DOHH2 (cell line): ENCODE measurements around the gene TERT.
"Not testable (repeated sequence)": the region's sequence is repeated elsewhere in the genome, so short reads cannot be mapped to it uniquely, and the experiment has no call there.

Source experiments
- H3F3A ChIP-seq: fragments of 200-600 bp; sonication (generic), shearing (Covaris generic); 2 replicates; pipeline ENCODE4 v1.6.0; 2016; ENCODE audit warnings: antibody characterized with exemption, mild to moderate bottlenecking; ENCODE audit not compliant: control insufficient read depth, insufficient read depth
- H3K27ac ChIP-seq: fragments of 200-600 bp; sonication (generic); 2 replicates; pipeline ENCODE4 v1.5.1; 2014; ENCODE audit warnings: low read depth, mild to moderate bottlenecking, low read length, moderate library complexity
- H3K27me3 ChIP-seq: fragments of 200-600 bp; sonication (generic); 2 replicates; pipeline ENCODE4 v1.6.1; 2014; ENCODE audit warnings: mild to moderate bottlenecking, low read length, mixed read lengths; ENCODE audit not compliant: control insufficient read depth
- H3K36me3 ChIP-seq: fragments of 200-600 bp; sonication (generic); 2 replicates; pipeline ENCODE4 v1.6.1; 2014; ENCODE audit warnings: mild to moderate bottlenecking, low read length, moderate library complexity, mixed read lengths; ENCODE audit not compliant: control insufficient read depth
- H3K4me1 ChIP-seq: fragments of 200-600 bp; sonication (generic); 2 replicates; pipeline ENCODE4 v1.6.1; 2014; ENCODE audit warnings: mild to moderate bottlenecking, low read length, mixed read lengths; ENCODE audit not compliant: control insufficient read depth
- H3K4me2 ChIP-seq: fragments of 200-600 bp; sonication (generic); 2 replicates; pipeline ENCODE4 v1.6.0; 2014; ENCODE audit warnings: mild to moderate bottlenecking, low read length, moderate library complexity
- H3K4me3 ChIP-seq: fragments of 200-600 bp; sonication (generic); 2 replicates; pipeline ENCODE4 v1.5.1; 2014; ENCODE audit warnings: mild to moderate bottlenecking, low read length, mixed read lengths
- H3K79me2 ChIP-seq: fragments of 200-600 bp; sonication (generic); 2 replicates; pipeline ENCODE4 v1.6.1; 2014; ENCODE audit warnings: mild to moderate bottlenecking, low read length, mixed read lengths; ENCODE audit not compliant: control insufficient read depth
- H3K9me2 ChIP-seq: fragments of 200-600 bp; sonication (generic); replicated peaks from 2 replicates; pipeline ENCODE4 v1.6.1; 2014; ENCODE audit warnings: mild to moderate bottlenecking, low read length, mixed read lengths; ENCODE audit not compliant: control insufficient read depth
- H3K9me3 ChIP-seq: fragments of 200-600 bp; sonication (generic); 2 replicates; pipeline ENCODE4 v1.6.1; 2014; ENCODE audit warnings: antibody characterized with exemption, low read length, mixed read lengths; ENCODE audit not compliant: control insufficient read depth, insufficient read depth
- H4K20me1 ChIP-seq: fragments of 200-600 bp; sonication (generic); 2 replicates; pipeline ENCODE4 v1.6.0; 2014; ENCODE audit warnings: low read depth, mild to moderate bottlenecking, antibody characterized with exemption, low read length, moderate library complexity; ENCODE audit not compliant: control insufficient read depth, insufficient read depth
- EZH2phosphoT487 ChIP-seq: fragments of 200-600 bp; sonication (generic); IDR thresholded peaks from 2 replicates; pipeline ENCODE4 v1.6.1; 2017; ENCODE audit warnings: borderline replicate concordance, mild to moderate bottlenecking, antibody characterized with exemption, low read length, moderate library complexity, mixed read lengths
- TF ChIP-seq, protein P1 (sequence below): fragments of 200-600 bp; sonication (generic); IDR thresholded peaks from one replicate; pipeline ENCODE4 v1.5.1; 2014; ENCODE audit warnings: antibody characterized with exemption, mild to moderate bottlenecking, low read depth, low read length; ENCODE audit not compliant: poor library complexity, severe bottlenecking

TERT gene

DNA sequence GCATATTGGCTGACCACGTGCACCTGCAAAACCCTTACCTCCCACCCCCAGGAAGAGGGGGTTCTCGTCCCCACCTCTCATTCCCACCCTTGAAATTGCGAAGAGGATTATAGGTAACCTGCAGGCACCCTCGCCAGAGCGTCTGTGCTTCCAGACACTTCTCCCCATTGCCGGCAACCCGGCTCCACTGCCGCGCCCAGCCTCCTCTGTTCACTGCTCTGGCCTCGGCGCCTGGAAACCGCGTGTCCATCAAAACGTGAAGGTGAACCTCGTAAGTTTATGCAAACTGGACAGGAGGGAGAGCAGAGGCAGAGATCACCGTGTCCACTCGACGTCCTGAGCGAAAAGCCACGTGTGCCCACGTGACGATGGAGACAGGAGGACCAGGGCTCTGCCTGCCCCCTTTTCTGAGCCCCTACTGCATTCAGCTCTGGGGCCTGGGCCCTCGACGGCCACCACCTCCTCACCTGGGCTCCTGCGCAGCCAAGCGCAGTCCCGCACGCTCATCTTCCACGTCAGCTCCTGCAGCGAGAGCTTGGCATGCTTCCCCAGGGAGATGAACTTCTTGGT is 1.9 kb downstream of the TERT start:
- Histone ChIP-seq H3K36me3 (peaks cover 52% of the 10 kb centered on the region), H3K27ac (no peak overlapping the region), H3K4me3 (peak overlapping the region; percentile 90), H3K79me2 (peaks cover 74% of the 10 kb centered on the region), H4K20me1 (no peaks in the 10 kb centered on the region), H3K27me3 (no peaks in the 10 kb centered on the region), H3K4me1 (peaks cover 57% of the 10 kb centered on the region), H3K9me2 (no peaks in the 10 kb centered on the region), H3F3A (peaks cover 13% of the 10 kb centered on the region; the same call in 1 of the 2 replicates), H3K9me3 (no peaks in the 10 kb centered on the region), H3K4me2 (peak overlapping the region; percentile 90)
- no peak for TF ChIP-seq EZH2phosphoT487
- TF ChIP-seq, protein P1, sequence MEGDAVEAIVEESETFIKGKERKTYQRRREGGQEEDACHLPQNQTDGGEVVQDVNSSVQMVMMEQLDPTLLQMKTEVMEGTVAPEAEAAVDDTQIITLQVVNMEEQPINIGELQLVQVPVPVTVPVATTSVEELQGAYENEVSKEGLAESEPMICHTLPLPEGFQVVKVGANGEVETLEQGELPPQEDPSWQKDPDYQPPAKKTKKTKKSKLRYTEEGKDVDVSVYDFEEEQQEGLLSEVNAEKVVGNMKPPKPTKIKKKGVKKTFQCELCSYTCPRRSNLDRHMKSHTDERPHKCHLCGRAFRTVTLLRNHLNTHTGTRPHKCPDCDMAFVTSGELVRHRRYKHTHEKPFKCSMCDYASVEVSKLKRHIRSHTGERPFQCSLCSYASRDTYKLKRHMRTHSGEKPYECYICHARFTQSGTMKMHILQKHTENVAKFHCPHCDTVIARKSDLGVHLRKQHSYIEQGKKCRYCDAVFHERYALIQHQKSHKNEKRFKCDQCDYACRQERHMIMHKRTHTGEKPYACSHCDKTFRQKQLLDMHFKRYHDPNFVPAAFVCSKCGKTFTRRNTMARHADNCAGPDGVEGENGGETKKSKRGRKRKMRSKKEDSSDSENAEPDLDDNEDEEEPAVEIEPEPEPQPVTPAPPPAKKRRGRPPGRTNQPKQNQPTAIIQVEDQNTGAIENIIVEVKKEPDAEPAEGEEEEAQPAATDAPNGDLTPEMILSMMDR, result no peak

DNA sequence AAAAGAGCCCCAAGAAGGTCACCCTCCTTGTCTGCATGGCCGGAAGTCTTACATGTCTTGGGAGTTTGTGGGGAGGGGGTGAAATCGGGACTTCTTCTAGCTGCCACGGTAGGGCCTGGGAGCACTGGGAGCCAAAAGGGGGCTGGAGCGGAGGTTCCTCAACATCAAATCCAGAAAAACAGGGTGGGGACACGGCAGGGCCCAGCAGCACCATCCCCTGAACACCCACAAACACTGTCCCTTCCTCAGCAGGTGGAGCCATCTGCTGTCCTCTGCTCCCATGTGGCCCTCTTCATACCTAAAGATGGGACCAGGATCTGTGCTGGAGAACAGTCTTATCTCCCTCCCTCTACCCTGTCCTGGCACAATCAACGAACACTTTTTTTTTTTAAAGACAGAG is 2.7 kb downstream of the TERT start:
- H3K9me3 ChIP-seq, result no peaks in the 10 kb centered on the region
- H3K4me2 ChIP-seq, result peak overlapping the region; percentile 90
- TF ChIP-seq, protein P1, result no peak
- no peak for TF ChIP-seq EZH2phosphoT487
- peaks cover 51% of the 10 kb centered on the region for H3K4me1 ChIP-seq
- no peak overlapping the region for H3K27ac ChIP-seq
- H3K9me2 ChIP-seq, result no peaks in the 10 kb centered on the region
- H3K4me3 ChIP-seq, result peak overlapping the region; percentile 90
- H3K36me3 ChIP-seq, result peaks cover 57% of the 10 kb centered on the region
- H3K27me3 ChIP-seq, result no peaks in the 10 kb centered on the region
- no peaks in the 10 kb centered on the region for H4K20me1 ChIP-seq
- peaks cover 82% of the 10 kb centered on the region for H3K79me2 ChIP-seq
- H3F3A ChIP-seq, result peaks cover 16% of the 10 kb centered on the region; the same call in 1 of the 2 replicates

DNA sequence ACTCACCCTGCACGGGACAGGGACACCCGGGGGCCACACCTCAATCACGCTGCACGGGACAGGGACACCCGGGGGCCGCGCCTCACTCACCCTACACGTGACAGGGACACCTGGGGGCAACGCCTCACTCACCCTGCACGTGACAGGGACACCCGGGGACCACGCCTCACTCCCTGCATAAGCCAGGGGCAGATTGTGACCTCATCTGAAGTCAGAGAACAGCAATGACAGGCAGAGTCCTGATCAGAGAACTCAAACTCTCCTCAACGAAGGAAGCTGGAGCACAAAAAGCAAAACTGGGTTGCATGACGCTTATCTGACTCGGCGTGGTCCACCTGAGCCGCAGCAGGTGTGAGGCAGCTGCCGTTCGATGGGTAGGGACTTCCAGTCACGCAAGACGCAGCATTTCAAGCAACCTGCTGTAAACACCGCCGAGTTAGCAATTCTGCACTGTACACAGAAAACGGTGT is 3.2 kb downstream of the TERT start:
- no peaks in the 10 kb centered on the region for H3K27me3 ChIP-seq
- peaks cover 86% of the 10 kb centered on the region for H3K79me2 ChIP-seq
- TF ChIP-seq, protein P1, result no peak
- H3K9me3 ChIP-seq, result no peaks in the 10 kb centered on the region
- H3K4me2 ChIP-seq, result peak overlapping the region; percentile 90
- H3K36me3 ChIP-seq, result peaks cover 62% of the 10 kb centered on the region
- H4K20me1 ChIP-seq, result no peaks in the 10 kb centered on the region
- no peaks in the 10 kb centered on the region for H3K9me2 ChIP-seq
- peak overlapping the region; percentile 90 for H3K4me3 ChIP-seq
- no peak overlapping the region for H3K27ac ChIP-seq
- H3F3A ChIP-seq, result peaks cover 14% of the 10 kb centered on the region; the same call in 1 of the 2 replicates
- peaks cover 46% of the 10 kb centered on the region for H3K4me1 ChIP-seq

DNA sequence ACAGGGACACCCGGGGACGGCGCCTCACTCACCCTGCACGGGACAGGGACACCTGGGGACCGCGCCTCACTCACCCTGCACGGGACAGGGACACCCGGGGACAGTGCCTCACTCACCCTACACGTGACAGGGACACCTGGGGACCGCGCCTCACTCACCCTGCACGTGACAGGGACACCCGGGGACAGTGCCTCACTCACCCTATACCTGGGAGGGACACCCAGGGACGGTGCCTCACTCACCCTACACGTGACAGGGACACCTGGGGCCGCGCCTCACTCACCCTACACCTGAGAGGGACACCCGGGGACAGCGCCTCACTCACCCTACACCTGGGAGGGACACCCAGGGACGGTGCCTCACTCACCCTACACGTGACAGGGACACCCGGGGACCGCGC is 3.9 kb downstream of the TERT start:
- H3K4me1 ChIP-seq, result peaks cover 39% of the 10 kb centered on the region
- H3K27ac ChIP-seq, H3K9me3 ChIP-seq, H3K4me3 ChIP-seq, H4K20me1 ChIP-seq, H3K27me3 ChIP-seq, H3K9me2 ChIP-seq, H3F3A ChIP-seq, H3K4me2 ChIP-seq: not testable (repeated sequence)
- peaks cover 62% of the 10 kb centered on the region for H3K36me3 ChIP-seq
- peaks cover 86% of the 10 kb centered on the region for H3K79me2 ChIP-seq

DNA sequence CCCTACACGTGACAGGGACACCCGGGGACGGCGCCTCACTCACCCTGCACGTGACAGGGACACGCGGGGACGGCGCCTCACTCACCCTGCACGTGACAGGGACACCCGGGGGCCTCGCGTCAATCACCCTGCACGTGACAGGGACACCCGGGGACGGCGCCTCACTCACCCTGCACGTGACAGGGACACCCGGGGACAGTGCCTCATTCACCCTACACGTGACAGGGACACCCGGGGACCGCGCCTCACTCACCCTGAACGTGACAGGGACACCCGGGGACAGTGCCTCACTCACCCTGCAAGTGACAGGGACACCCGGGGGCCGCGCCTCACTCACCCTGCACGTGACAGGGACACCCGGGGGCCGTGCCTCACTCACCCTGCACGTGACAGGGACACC is 5.3 kb downstream of the TERT start:
- not testable (repeated sequence) for H3K9me3 ChIP-seq, H3K4me2 ChIP-seq, H4K20me1 ChIP-seq, H3F3A ChIP-seq, H3K27ac ChIP-seq, H3K9me2 ChIP-seq, H3K4me3 ChIP-seq, H3K27me3 ChIP-seq
- Histone ChIP-seq H3K36me3 (peaks cover 59% of the 10 kb centered on the region), H3K4me1 (peaks cover 29% of the 10 kb centered on the region), H3K79me2 (peaks cover 88% of the 10 kb centered on the region)
